T-helper 2 cell (primary cell): ENCODE results near the gene LRCH2.
"Not testable (repeated sequence)": the region's sequence is repeated elsewhere in the genome, so short reads cannot be mapped to it uniquely, and the experiment has no call there.

ENCODE experiments used
- DNase-seq, 5 experiments: peaks; one replicate each; pipeline versions ENCODE4 v3.0.0 to v3.0.0-alpha.2; 2012 to 2022
- total RNA-seq, 2 donors: gene quantifications; one replicate each; lab custom pipeline; 2026; lab: John Stamatoyannopoulos, UW

Gene LRCH2, protein sequence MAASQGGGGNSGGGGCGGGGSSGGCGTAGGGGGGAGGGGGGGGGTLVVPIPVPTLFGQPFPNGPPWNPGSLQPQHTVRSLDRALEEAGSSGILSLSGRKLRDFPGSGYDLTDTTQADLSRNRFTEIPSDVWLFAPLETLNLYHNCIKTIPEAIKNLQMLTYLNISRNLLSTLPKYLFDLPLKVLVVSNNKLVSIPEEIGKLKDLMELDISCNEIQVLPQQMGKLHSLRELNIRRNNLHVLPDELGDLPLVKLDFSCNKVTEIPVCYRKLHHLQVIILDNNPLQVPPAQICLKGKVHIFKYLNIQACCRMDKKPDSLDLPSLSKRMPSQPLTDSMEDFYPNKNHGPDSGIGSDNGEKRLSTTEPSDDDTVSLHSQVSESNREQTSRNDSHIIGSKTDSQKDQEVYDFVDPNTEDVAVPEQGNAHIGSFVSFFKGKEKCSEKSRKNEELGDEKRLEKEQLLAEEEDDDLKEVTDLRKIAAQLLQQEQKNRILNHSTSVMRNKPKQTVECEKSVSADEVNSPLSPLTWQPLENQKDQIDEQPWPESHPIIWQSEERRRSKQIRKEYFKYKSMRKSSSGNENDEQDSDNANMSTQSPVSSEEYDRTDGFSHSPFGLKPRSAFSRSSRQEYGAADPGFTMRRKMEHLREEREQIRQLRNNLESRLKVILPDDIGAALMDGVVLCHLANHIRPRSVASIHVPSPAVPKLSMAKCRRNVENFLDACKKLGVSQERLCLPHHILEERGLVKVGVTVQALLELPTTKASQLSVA
- 0 to 0.67 reads per million in 2 donors for total RNA-seq

DNA sequence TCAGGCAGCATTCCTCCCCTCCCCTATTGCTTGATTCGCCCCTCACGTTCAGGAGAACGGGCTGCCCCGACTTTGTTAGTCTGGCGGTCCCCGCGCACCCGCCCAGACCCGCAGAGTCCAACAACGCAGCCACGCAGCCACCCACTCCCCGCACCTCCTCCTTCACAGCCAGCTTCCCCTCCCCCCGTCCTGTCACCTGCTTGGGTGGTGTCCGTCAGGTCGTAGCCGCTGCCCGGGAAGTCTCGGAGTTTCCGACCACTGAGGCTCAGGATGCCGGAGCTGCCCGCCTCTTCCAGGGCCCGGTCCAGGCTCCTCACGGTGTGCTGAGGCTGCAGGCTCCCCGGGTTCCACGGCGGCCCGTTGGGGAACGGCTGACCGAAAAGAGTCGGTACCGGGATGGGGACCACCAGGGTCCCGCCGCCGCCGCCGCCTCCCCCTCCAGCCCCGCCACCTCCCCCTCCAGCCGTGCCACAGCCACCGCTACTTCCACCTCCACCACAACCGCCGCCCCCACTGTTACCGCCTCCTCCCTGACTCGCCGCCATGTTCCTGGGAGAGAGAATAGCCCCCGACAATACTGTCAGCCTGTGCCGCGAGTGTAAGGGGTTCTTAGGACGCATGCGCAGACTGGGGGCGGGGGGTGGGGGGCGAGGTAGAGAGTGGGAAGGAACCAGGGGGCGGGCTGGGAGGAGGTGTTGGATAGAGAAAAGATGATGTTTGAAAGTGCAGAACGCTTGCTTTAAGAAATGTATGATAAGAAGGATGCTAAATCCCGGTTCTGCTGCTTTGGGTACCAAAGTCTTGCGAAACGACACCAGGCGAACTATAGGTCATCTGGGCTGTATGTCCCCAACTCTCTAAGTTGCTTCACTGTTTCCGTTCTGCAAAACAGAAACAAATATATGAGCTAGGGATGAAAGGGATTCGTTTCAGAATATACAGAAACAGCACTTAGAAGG is at the start of gene LRCH2:
Gene LRCH2 (minus strand): TSS at position 600 of the 959 bp plus-strand sequence. CDS start 55 bp downstream, at position 545.
- DNase-seq: no peak

DNA sequence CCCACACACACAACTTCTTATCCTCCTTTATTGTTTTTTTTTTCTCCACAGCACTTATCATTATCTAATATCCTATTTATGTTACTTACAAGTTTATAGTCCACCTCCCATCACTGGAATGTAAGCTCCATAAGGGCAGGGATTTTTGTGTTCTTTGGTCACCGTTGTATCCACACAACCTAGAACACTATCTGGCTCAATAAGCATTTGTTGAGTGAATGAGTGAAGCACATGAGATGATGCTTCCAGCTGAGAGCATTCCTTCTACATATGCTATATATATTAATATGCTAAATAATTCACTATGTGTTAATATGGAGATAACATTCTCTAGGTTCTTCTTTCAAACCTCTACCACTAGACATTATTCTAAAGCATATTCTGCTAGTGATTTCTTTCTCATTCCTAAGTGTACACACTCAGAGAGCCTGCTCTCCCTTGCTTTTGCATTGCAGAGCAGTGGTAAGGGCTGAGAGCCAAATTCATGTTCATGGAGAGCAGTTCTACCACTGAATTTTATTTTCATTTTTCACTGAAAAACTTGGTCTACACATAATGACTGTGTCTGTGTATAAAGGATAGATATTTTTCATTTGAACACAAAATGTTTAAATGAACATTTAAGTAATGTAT is 35.3 kb upstream of the LRCH2 start:
- no peak for DNase-seq

DNA sequence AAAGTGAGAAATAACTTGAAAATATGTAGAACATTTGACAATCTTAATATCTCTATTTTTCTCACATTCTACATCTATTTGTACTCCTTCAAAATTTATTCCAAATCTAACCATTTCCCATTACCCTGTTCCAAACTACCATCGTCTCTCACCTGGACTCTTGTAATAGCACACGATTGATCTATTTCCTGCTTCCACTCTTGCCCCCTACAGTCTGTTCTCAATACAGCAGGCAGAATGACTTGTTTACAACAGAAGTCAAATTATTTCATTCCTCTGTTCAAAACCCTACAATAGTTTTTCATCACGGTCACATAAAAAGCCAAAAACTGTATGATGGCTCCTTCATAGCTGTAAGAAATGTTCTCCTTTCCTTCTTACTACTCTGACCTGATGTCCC is 34.5 kb upstream of the LRCH2 start:
- DNase-seq: no peak

DNA sequence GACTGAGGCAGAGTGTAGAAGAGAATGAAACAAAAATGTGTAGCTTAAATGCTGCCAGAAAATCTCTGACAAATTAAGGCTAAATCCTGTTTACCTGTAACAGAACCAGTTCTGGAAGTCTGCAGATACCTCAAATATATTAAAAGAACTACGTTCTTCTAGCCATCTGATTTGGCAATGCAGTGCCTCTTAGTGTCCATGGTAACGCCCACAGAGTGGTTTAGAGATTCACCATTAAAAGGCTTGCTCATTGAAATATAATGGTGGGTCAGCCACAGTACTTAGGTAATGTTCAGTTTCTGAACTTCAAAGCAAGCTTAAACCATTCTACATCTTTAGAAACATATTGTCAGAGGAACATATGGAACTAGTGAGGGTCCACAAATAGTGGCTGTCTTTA is 32.4 kb upstream of the LRCH2 start:
- DNase-seq: no peak

DNA sequence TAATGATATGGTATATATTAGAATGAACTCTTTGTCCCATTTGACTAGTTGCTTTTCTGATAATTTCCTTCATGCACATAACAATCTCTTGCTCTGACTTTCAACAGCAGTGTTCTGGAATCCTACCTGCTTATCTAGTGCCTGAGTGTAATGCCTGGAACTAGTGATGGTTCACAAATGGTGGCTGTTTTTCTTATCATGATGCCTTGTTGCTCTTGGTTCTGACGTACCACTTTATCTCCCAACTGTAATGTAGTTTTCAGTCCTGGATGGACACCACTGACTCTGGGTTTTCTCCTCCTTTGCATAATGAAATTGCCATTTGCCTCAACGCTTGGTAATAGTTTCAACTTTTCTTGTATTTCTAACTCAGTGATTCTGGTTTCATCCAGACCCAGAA is 30.1 kb upstream of the LRCH2 start:
- DNase-seq: no peak

DNA sequence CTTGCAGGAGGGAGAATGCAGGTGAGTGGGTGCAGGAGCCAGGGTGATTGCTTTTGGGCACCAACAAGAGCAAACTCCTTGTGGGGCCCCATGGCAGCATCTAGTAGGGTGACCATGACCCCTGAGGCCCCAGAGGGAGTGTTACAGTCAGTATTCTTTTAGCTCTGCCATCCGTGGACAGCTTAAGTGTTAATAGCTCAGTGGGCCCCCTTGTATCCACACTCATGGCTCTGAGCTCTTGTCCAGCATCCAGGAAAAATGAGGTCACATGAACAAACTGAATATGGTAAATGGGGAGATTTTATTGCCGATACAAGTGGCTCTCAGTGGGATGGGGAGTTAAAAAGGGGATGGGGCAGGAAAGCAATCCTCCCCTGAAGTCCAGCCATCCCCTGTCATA is 27.3 kb upstream of the LRCH2 start:
- no peak for DNase-seq

DNA sequence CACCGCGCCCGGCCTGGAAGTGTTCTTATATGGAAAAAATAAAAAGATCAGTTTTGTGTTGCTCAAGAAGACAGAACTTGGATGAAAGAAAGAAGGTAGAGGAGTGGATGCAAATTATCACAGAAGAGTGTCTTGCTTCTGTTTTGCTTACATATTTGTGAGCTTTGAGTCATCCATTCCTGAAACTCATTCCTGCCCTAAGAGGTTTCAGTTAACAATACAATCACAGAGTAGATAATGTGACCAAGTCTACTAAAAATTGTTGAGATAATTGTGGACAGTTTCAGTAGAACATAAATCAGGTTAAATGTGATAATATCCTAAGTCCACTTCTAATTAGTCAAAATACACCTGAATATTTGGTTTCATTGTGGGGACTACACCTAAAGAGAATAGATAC is 26.4 kb upstream of the LRCH2 start:
- no peak for DNase-seq

DNA sequence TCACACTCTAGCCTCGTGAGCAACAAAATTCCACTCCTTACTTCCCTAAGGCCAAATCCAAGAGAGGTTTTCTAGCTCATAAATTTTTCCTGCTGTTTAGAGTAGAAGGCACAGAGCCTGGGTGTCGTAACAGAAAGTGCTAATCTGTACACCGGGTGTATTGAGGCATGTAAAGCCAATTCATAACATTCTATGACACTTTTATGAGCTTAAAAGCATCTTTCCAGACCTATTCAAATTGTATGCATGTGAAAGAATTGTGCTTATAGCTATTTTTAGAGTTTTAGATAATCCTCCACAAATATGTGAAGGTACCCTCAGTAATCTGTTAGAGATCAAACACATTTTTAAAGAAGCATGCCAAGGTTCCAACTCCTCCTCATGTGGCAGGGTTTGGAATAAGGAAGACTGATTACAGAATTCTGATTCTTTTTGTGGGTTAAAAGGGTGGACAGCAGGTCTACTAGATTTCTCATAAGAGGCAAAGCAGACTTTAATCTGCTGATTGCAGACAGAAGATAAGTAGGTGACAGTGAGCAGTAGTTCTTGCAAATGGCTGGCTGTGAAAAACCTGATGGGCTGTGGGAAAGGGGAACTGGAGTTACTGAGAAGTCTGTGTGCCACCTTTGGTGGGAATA is 25.5 kb upstream of the LRCH2 start:
- no peak for DNase-seq

DNA sequence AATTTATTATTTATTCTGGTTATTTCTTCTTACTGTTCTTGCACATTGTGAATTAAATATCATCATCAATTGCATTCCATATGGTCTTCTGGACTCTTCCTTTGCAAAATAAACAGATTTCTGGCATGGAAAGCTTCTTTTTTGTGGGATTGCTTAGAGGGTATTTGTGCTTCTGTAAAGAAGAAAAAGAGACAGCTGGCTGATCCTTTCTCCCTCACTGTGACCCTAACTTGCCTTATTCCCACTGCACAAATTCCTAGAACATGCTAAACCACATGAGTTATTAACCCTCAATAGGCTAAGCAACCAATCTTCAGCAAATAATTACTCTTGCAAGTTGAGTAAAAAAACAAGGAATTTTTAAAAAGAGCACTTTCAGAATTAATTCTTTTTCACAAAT is 23.8 kb upstream of the LRCH2 start:
- no peak for DNase-seq

DNA sequence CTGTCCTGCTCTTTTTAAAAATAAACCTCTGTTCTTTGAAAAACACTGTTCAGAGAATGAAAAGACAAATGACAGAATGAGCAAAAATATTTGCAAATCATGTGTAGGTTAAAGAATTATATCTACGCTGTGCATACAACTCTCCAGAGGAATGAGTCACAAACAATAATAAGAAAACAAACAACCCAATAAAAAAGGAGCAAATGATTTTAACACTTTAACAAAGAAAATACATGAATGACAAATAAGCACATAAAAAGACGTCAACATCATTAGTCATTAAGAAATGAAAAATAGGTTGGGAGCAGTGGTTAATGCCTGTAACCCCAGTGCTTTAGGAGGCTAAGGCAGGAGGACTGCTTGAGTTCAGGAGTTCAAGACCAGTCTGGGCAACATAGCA is 21.1 kb upstream of the LRCH2 start:
- no peak for DNase-seq

DNA sequence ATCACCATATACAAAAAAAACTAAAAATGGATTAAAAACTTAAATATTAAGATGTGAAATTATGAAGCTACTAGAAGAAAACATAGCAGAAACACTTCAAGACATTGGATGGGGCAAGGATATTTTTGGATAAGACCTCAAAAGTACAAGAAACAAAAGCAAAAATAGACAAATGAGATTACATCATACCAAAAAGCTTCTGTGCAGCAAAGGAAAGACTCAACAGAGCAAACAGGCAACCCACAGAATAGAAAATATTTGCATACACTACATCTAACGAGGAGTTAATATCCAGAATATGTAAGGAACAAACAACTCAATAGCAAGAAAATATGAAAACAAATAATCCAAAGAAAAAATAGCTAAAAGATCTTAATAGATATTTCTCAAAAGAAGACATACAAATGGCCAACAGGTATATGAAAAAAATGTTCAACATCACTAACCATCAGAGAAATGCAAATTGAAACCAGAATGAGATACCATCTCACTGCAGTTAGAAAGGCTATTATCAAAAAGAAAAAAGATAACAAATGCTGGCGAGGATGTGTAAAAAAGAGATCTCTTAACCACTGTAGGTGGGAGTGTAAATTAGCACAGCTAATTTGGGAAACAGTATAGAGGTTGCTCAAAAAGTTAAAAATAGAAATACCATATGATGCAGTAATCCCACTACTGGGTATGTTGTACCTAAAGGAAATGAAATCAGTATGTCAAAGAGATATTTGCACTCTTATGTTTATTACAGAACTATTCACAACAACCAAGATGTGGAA is 17.8 kb upstream of the LRCH2 start:
- no peak for DNase-seq

DNA sequence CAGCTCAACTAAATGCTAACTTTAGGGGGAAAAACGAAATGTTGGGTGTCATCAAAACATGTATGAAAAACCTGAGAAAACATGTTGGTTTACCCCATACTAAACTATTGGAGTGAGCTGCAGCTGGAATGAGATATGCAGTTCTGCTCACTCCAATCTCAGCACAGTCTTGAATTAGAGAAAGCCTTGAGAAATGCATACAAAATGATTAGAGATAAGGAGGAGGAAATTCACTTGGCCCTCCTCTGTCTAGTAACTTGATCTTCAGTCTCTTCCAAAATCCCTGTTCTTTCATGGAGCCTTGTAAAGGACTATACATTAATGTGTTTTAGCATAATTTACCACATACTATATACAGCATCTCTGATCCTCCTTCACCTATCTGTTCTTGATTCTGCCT is 3.2 kb upstream of the LRCH2 start:
- DNase-seq: no peak

DNA sequence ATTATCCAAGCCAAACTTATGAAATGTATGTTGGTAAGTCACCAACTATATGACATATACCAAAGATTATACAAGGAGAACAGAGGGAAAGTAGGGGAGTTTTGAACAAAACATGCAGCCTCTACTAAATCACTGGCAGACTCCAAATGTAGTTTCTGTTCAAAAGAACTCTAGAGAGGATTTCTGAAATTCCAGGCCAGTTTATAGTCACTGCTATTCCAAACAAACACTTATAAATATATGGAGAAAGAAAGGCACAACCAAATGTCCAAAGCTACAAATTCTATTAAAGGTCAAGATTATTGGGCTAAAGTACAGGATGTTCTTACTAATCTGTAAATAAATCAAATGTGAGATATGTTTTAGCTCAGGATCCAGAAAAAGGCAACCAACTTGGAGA is 2.7 kb upstream of the LRCH2 start:
- no peak for DNase-seq

DNA sequence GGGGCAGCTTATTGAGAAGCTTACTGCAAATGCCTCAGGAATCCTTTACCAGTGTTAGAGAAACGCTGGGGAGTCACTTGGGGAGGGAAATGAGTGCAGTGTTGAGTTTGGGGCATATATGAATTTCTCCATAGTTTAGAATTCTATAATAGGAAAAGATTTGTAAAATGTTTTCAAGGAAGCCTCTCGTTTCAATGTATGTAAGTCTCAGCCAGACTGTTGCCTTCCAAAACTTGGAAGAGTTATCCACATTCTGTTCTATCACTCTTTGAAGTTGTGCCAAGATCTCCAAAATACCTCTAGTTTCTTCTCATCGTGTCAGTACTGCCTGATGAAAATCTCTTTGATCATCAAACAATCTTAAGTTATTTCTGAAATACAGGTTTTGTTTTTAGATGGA is 565 bp upstream of the LRCH2 start:
- DNase-seq: no peak

DNA sequence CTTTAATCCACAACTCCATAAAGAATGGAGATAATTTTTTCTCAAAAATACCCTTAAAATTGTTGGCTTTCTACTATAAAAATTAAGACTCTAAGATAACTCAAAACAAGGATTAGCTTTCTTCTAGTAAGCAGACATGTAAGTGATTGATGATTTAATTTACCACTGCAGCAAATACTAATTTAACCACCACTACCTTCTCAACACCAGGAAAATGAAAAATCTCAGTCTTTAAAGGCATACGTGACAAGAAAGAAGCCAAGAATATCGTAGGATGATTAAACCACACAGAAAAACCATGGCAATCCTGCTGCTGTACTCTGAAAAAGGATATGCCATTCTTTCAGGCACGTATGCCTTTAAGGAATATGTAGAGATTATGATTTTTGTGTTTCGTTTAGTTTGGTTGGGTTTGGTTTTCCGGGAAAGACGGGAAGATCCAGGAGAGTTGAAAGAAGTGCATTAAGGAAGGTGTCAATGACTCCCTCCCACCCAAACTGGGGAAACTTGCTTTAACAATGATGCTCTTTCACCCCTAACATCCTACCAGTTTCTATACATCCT is 881 bp downstream of the LRCH2 start:
- DNase-seq: no peak

DNA sequence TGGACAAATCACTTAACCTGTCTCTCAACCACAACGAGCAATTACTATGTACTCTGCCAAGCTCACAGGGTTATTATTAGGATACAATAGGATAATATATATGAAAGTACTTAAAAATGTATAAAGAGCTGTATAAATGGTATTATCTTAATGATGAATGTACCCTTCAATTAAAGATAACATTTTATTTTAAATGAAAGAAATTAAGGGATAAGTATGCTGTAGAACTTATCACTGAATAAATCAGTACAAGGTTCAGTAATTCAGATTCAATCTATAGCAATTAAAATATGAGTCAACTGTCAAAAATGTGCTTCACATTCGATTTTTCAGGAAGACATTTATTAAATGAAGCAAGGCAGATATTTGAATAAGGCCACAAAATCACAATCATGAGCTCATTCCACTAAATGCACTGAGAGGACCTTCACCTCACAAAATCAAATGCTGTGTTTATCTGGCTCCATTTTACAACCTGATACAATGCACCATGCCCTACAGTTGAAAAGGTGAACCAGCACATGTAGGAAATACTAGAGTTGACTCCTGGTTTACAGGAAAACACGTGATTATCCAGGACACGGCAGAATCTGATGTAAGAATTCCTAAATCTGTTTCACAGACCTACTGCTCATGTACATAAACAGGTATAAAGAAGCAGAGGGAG is 4.4 kb downstream of the LRCH2 start:
- DNase-seq: no peak

DNA sequence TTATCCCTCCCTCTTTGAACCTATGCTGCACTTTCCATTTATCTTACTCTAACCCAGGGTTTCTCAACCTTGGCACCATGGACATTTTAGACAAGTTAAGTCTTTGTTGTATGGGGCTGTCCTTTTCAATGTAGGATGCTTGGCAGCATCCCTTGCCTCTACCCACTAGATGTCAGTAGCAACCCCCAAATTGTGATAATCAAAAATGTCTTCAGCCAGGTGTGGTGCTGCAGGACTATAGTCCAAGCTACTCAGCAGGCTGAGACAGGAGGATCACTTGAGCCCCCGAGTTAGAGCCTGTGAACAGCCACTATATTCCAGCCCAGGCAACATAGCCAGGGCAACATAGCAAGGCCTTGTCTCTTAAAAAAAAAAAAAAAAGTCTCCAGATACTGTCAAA is 7.0 kb downstream of the LRCH2 start:
- no peak for DNase-seq

DNA sequence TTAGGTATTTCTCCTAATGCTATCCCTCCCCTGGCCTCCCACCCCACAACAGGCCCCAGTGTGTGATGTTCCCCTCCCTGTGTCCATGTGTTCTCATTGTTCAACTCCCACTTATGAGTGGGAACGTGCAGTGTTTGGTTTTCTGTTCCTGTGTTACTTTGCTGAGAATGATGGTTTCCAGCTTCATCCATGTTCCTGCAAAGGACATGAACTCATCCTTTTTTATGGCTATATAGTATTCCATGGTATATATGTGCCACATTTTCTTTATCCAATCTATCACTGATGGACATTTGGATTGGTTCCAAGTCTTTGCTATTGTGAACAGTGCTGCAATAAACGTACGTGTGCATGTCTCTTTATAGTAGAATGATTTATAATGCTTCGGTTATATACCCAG is 16.6 kb downstream of the LRCH2 start:
- not testable (repeated sequence) for DNase-seq

DNA sequence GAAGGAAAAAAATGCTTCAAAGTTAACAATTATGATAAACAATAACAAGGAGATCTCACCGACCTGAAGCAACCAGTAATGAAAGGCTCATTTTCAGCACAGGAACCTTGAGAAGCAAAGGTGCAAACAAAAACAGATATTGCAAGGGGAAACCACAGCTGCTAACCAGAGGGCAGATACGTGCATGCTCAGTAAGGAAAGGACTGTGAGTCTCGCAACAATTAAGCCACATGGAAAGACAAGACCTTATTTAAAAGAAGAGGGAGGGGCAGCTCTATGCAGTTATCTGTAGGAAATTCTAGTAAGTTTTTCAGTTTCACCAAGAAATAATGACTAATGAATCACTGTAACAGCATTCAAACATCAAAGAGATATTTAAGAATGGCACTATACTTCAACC is 19.3 kb downstream of the LRCH2 start:
- no peak for DNase-seq

DNA sequence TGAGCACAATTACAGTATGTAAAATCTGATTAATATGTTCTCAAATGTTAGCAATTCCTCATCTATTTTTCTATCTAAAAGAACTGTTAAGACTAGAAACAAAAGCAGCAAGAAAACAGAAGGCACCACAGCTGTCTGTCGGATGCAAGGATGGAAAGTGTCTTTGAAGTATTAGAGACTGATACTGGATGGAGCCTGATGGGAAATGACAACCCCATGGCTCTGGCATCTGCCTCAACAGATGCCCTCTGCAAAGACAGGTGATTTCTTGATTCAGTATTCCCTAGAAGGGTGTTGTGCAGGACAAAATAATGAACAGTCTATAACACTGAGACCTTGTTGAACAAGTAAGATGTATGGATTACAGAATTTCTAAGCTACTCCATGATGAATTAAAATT is 19.7 kb downstream of the LRCH2 start:
- DNase-seq: no peak
